SU-DHL-6 (cell line): ENCODE results near the gene LHX6.

Source experiments
- H2AFZ ChIP-seq: fragments of 200-600 bp; sonication (generic); 2 replicates; pipeline ENCODE4 v1.6.1; 2014; ENCODE audit warnings: low read depth, mild to moderate bottlenecking, moderate library complexity, mixed read lengths, antibody characterized with exemption, low read length; ENCODE audit not compliant: severe bottlenecking
- H3F3A ChIP-seq: fragments of 200-600 bp; shearing (Covaris generic); 2 replicates; pipeline ENCODE4 v1.6.0; 2016; ENCODE audit warnings: antibody characterized with exemption, mild to moderate bottlenecking; ENCODE audit not compliant: insufficient read depth
- H3K27ac ChIP-seq: fragments of 200-600 bp; sonication (generic); 2 replicates; pipeline ENCODE4 v1.5.1; 2016; ENCODE audit warnings: low read depth, mild to moderate bottlenecking, low read length, moderate library complexity, mixed read lengths
- H3K27me3 ChIP-seq: fragments of 200-600 bp; sonication (generic), shearing (Covaris generic); 2 replicates; pipeline ENCODE4 v1.6.0; 2014; ENCODE audit warnings: mild to moderate bottlenecking, low read length
- H3K36me3 ChIP-seq: fragments of 200-600 bp; sonication (generic); 2 replicates; pipeline ENCODE4 v1.6.1; 2014; ENCODE audit warnings: mild to moderate bottlenecking, low read length, mixed read lengths
- H3K4me2 ChIP-seq: fragments of 300-600, 200-600 bp; shearing (Covaris generic), sonication (generic); 2 replicates; pipeline ENCODE4 v1.6.0; 2014; ENCODE audit warnings: low read length, low read depth, mild to moderate bottlenecking; ENCODE audit not compliant: poor library complexity, severe bottlenecking
- H3K4me3 ChIP-seq: fragments of 200-600 bp; sonication (generic); 2 replicates; pipeline ENCODE4 v1.5.1; 2014; ENCODE audit warnings: antibody characterized with exemption, low read length, mild to moderate bottlenecking, mixed read lengths; ENCODE audit not compliant: insufficient read depth, poor library complexity, severe bottlenecking
- H3K79me2 ChIP-seq: fragments of 200-600 bp; sonication (generic); 2 replicates; pipeline ENCODE4 v1.6.1; 2014; ENCODE audit warnings: mild to moderate bottlenecking, low read length, moderate library complexity; ENCODE audit not compliant: insufficient read depth
- H3K9ac ChIP-seq: fragments of 200-600 bp; sonication (generic); 2 replicates; pipeline ENCODE4 v1.7.0; 2014; ENCODE audit warnings: mild to moderate bottlenecking, low read length
- H3K9me2 ChIP-seq: fragments of 200-600 bp; sonication (generic); replicated peaks from 2 replicates; pipeline ENCODE4 v1.6.1; 2014; ENCODE audit warnings: low read length; ENCODE audit not compliant: insufficient read depth
- H3K9me3 ChIP-seq: fragments of 200-600 bp; sonication (generic); 2 replicates; pipeline ENCODE4 v1.6.1; 2014; ENCODE audit warnings: low read length, mixed read lengths; ENCODE audit not compliant: insufficient read depth
- H4K20me1 ChIP-seq: fragments of 200-600 bp; sonication (generic); 2 replicates; pipeline ENCODE4 v1.6.1; 2014; ENCODE audit warnings: low read depth, mild to moderate bottlenecking, antibody characterized with exemption, low read length, moderate library complexity, mixed read lengths
- CTCF ChIP-seq: fragments of 200-600 bp; sonication (generic); IDR thresholded peaks from one replicate; pipeline ENCODE4 v1.5.1; 2017; ENCODE audit warnings: antibody characterized with exemption, mild to moderate bottlenecking, low read length, moderate library complexity; ENCODE audit not compliant: insufficient read depth, poor library complexity, severe bottlenecking
- EZH2phosphoT487 ChIP-seq: fragments of 200-600 bp; sonication (generic), shearing (Covaris generic); conservative IDR thresholded peaks from 2 replicates; pipeline ENCODE4 v1.6.1; 2018; ENCODE audit warnings: mild to moderate bottlenecking, antibody characterized with exemption, low read length, moderate library complexity, mixed read lengths

LHX6 gene

GRCh38 chr9:122195875-122196274 is 32.9 kb downstream of the LHX6 start:
- Histone ChIP-seq H3K4me3 (no peak overlapping the region), H2AFZ (no peak overlapping the region), H3K27me3 (no peaks in the 10 kb centered on the region), H3K4me2 (no peak overlapping the region), H3K79me2 (no peaks in the 10 kb centered on the region), H3K9me3 (no peaks in the 10 kb centered on the region), H3K9ac (no peak overlapping the region), H4K20me1 (no peaks in the 10 kb centered on the region), H3K36me3 (no peaks in the 10 kb centered on the region), H3K9me2 (no peaks in the 10 kb centered on the region), H3F3A (no peaks in the 10 kb centered on the region), H3K27ac (no peak overlapping the region)
- no peak for TF ChIP-seq CTCF
- TF ChIP-seq EZH2phosphoT487: no peak

GRCh38 chr9:122193651-122194050 is 35.1 kb downstream of the LHX6 start:
- H3K9ac ChIP-seq: no peak overlapping the region
- no peaks in the 10 kb centered on the region for H4K20me1 ChIP-seq
- no peaks in the 10 kb centered on the region for H3F3A ChIP-seq
- TF ChIP-seq CTCF: no peak
- TF ChIP-seq EZH2phosphoT487: no peak
- H3K79me2 ChIP-seq: no peaks in the 10 kb centered on the region
- no peak overlapping the region for H2AFZ ChIP-seq
- no peak overlapping the region for H3K4me2 ChIP-seq
- H3K27me3 ChIP-seq: no peaks in the 10 kb centered on the region
- H3K9me2 ChIP-seq: no peaks in the 10 kb centered on the region
- no peaks in the 10 kb centered on the region for H3K9me3 ChIP-seq
- H3K27ac ChIP-seq: no peak overlapping the region
- no peak overlapping the region for H3K4me3 ChIP-seq
- H3K36me3 ChIP-seq: no peaks in the 10 kb centered on the region

- H3K9ac ChIP-seq: no peak overlapping the region
- no peak overlapping the region for H3K4me3 ChIP-seq
- no peaks in the 10 kb centered on the region for H4K20me1 ChIP-seq
- no peaks in the 10 kb centered on the region for H3F3A ChIP-seq
- H3K27ac ChIP-seq: no peak overlapping the region
- no peak overlapping the region for H2AFZ ChIP-seq
- H3K79me2 ChIP-seq: no peaks in the 10 kb centered on the region
- no peaks in the 10 kb centered on the region for H3K9me3 ChIP-seq
- H3K4me2 ChIP-seq: no peak overlapping the region
- TF ChIP-seq EZH2phosphoT487: no peak
- no peak for TF ChIP-seq CTCF
- no peaks in the 10 kb centered on the region for H3K27me3 ChIP-seq
- H3K36me3 ChIP-seq: no peaks in the 10 kb centered on the region
- H3K9me2 ChIP-seq: no peaks in the 10 kb centered on the region
Observed at GRCh38 chr9:122192914-122193525, 35.7 kb downstream of the LHX6 start.
